Nephron (organoid): ENCODE results near the gene PADI3.
A peak's percentile ranks its signal among the peaks of the same experiment; 100 is the strongest.

Source experiments
- H3K27ac Mint-ChIP-seq, 3 experiments: 2 replicates each; pipeline ENCODE4 v1.8.0; 2020; ENCODE audit warnings: mixed read lengths in 3 of 3, mild to moderate bottlenecking in 2 of 3, moderate library complexity in 1 of 3
- H3K27me3 Mint-ChIP-seq: 2 replicates; pipeline ENCODE4 v1.8.0; 2021; ENCODE audit warnings: low read depth, mild to moderate bottlenecking, moderate library complexity, mixed read lengths
- H3K36me3 Mint-ChIP-seq: 2 replicates; pipeline ENCODE4 v1.8.0; 2020; ENCODE audit warnings: low read depth, mixed read lengths
- H3K4me1 Mint-ChIP-seq: 2 replicates; pipeline ENCODE4 v1.8.0; 2020; ENCODE audit warnings: mixed read lengths
- H3K4me3 Mint-ChIP-seq, 3 experiments: 2 replicates each; pipeline ENCODE4 v1.8.0; 2020; ENCODE audit warnings: mild to moderate bottlenecking in 3 of 3, mixed read lengths in 3 of 3, moderate library complexity in 2 of 3
- H3K9me3 Mint-ChIP-seq: 2 replicates; pipeline ENCODE4 v1.8.0; 2020; ENCODE audit warnings: mixed read lengths
- CTCF ChIP-seq, 3 experiments: fragments of 200-600 bp; sonication (generic); IDR thresholded peaks; one replicate each; pipeline ENCODE4 v1.5.0; 2021; ENCODE audit warnings: antibody characterized with exemption in 3 of 3; ENCODE audit not compliant: unreplicated experiment in 3 of 3

The PADI3 gene

GRCh38 chr1:17232759-17233661 lies 15.9 kb upstream of the PADI3 start:
- TF ChIP-seq CTCF (IDR thresholded peaks at IDR 0.05; ENCODE audit: unreplicated experiment in 3 of 3), result no peak
- Mint-ChIP-seq H3K9me3 (no peaks in the 10 kb centered on the region), H3K27me3 (peaks cover 17% of the 10 kb centered on the region), H3K4me1 (peaks cover 5% of the 10 kb centered on the region), H3K4me3 (no peak overlapping the region), H3K36me3 (no peaks in the 10 kb centered on the region), H3K27ac (peak overlapping the region in 1 of 3 experiments; percentile 37)

GRCh38 chr1:17233675-17234320 lies 15.1 kb upstream of the PADI3 start:
- TF ChIP-seq CTCF (IDR thresholded peaks at IDR 0.05; ENCODE audit: unreplicated experiment in 3 of 3), result no peak
- Mint-ChIP-seq H3K36me3 (no peaks in the 10 kb centered on the region), H3K4me1 (peaks cover 5% of the 10 kb centered on the region), H3K27me3 (peaks cover 20% of the 10 kb centered on the region), H3K4me3 (no peak overlapping the region), H3K9me3 (no peaks in the 10 kb centered on the region), H3K27ac (no peak overlapping the region)

GRCh38 chr1:17234405-17234804 lies 14.5 kb upstream of the PADI3 start:
- no peak overlapping the region for H3K4me3 Mint-ChIP-seq
- no peak for TF ChIP-seq CTCF (IDR thresholded peaks at IDR 0.05; ENCODE audit: unreplicated experiment in 3 of 3)
- peaks cover 23% of the 10 kb centered on the region for H3K27me3 Mint-ChIP-seq
- H3K36me3 Mint-ChIP-seq, result no peaks in the 10 kb centered on the region
- no peaks in the 10 kb centered on the region for H3K9me3 Mint-ChIP-seq
- peaks cover 7% of the 10 kb centered on the region for H3K4me1 Mint-ChIP-seq
- H3K27ac Mint-ChIP-seq, result no peak overlapping the region

- no peak overlapping the region for H3K27ac Mint-ChIP-seq
- H3K4me1 Mint-ChIP-seq, result peaks cover 10% of the 10 kb centered on the region
- H3K27me3 Mint-ChIP-seq, result peaks cover 27% of the 10 kb centered on the region
- H3K36me3 Mint-ChIP-seq, result no peaks in the 10 kb centered on the region
- no peak overlapping the region for H3K4me3 Mint-ChIP-seq
- H3K9me3 Mint-ChIP-seq, result no peaks in the 10 kb centered on the region
- TF ChIP-seq CTCF (IDR thresholded peaks at IDR 0.05; ENCODE audit: unreplicated experiment in 3 of 3), result no peak
Observed at GRCh38 chr1:17235135-17235885, 13.6 kb upstream of the PADI3 start.

- no peak overlapping the region for H3K4me3 Mint-ChIP-seq
- peaks cover 14% of the 10 kb centered on the region for H3K4me1 Mint-ChIP-seq
- H3K27me3 Mint-ChIP-seq, result peaks cover 41% of the 10 kb centered on the region
- no peaks in the 10 kb centered on the region for H3K9me3 Mint-ChIP-seq
- peak overlapping the region in 1 of 3 experiments; percentile 39 for H3K27ac Mint-ChIP-seq
- peak; percentile 82 to 93 (median 90) for TF ChIP-seq CTCF (IDR thresholded peaks at IDR 0.05; ENCODE audit: unreplicated experiment in 3 of 3)
- H3K36me3 Mint-ChIP-seq, result no peaks in the 10 kb centered on the region
Observed at GRCh38 chr1:17236779-17237560, 11.9 kb upstream of the PADI3 start.
